ENCODE data around the gene ARHGEF12.

Gene ARHGEF12

DNA sequence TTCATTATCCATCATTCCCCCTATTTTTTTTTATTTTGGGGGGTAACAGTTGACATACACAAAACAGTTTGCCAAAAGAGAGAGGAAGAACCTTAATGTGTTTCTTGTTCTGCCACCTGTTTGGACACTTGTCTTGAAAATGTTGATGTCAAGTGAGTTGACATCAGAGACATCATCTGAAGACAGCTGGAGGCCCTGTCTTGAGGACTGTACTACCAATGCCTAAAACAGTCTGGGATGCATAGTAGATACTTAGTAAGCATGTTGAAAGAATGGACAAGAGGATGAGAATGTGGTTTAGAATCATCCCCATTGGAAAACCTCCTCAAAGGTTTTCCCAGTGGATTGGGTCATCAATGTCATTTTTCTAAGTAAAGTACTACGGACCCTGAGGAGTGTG, 2.4 kb upstream of the ARHGEF12 start:
- Histone ChIP-seq H3K4me1 (ENCODE audit: control insufficient read depth, insufficient read depth, low read length) (no peaks in the 10 kb centered on the region), H3K27me3 (ENCODE audit: control insufficient read depth, insufficient read depth, low read length) (no peaks in the 10 kb centered on the region), H3K4me3 (ENCODE audit: low read length) (no peak overlapping the region), H3K9me3 (ENCODE audit: control insufficient read depth, insufficient read depth, low read length) (no peaks in the 10 kb centered on the region), H3K27ac (ENCODE audit: low read length) (no peak overlapping the region), H3K36me3 (ENCODE audit: control insufficient read depth, insufficient read depth, low read length) (peaks cover 2% of the 10 kb centered on the region; the same call in 1 of the 2 replicates)
- no CpG with 5 or more reads among the region's 1 CpG for WGBS (ENCODE audit: insufficient coverage, insufficient read length)
- DNase-seq (ENCODE audit: low read depth, low spot score) = no peak

DNA sequence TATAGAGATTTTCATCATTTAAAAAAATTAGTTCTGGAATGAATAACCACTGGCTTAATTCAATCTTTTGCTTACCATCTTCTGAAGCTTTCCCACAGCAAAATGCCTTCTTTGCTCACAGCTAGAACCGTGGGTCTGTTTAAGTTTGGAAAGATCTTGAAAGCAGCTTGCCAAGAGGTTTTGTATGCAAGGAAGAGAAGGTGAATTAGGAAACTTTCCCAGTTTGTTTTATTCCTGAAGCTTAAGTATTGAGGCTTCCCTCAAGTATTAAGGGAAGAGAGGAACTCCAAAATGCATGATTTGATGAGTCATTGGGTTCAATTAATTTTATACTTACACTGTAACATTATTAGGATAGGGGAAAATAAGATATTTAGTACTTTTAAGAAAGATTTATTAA, 1.9 kb upstream of the ARHGEF12 start:
- no peak overlapping the region for H3K27ac ChIP-seq (ENCODE audit: low read length)
- DNase-seq (ENCODE audit: low read depth, low spot score) = no peak
- no peaks in the 10 kb centered on the region; the same call in 1 of the 2 replicates for H3K4me1 ChIP-seq (ENCODE audit: control insufficient read depth, insufficient read depth, low read length)
- WGBS (ENCODE audit: insufficient coverage, insufficient read length) = no CpG with 5 or more reads among the region's 1 CpG
- H3K36me3 ChIP-seq (ENCODE audit: control insufficient read depth, insufficient read depth, low read length) = peaks cover 2% of the 10 kb centered on the region; the same call in 1 of the 2 replicates
- H3K27me3 ChIP-seq (ENCODE audit: control insufficient read depth, insufficient read depth, low read length) = no peaks in the 10 kb centered on the region
- H3K9me3 ChIP-seq (ENCODE audit: control insufficient read depth, insufficient read depth, low read length) = no peaks in the 10 kb centered on the region
- H3K4me3 ChIP-seq (ENCODE audit: low read length) = no peak overlapping the region

DNA sequence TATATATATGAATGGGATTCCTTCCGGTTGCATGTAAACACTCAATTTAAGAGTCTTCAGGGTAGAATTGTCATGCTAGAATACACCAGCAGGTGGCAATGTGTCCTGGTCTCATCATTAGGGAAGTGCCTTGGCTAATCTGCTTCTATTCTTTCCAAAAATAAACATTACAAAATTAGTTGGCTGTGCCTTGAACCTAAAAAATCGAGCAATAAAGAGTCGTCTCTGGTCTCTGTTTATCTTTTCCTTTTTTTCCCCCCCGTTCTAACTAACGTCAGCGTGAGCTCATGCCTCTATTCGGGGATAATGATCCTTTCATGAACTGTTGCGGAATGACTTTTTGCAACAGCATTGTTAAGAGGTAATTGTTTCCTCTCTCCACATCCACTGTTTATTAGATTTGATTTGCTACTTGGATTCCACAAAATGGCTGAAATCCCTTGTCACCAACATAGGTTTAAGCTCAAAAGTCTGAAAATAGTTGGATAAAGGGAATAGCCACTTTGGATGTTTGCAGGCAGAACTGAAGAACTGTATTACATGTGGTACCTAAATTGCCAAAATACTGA, 1.2 kb upstream of the ARHGEF12 start:
- Histone ChIP-seq H3K27ac (ENCODE audit: low read length) (no peak overlapping the region), H3K9me3 (ENCODE audit: control insufficient read depth, insufficient read depth, low read length) (no peaks in the 10 kb centered on the region), H3K27me3 (ENCODE audit: control insufficient read depth, insufficient read depth, low read length) (no peaks in the 10 kb centered on the region), H3K4me3 (ENCODE audit: low read length) (no peak overlapping the region; the same call in 1 of the 2 replicates), H3K36me3 (ENCODE audit: control insufficient read depth, insufficient read depth, low read length) (0 out of 2 replicates have a peak, but pooled peaks cover 2% of the 10 kb centered on the region), H3K4me1 (ENCODE audit: control insufficient read depth, insufficient read depth, low read length) (peaks cover 2% of the 10 kb centered on the region; the same call in 1 of the 2 replicates)
- no peak for DNase-seq (ENCODE audit: low read depth, low spot score)
- no CpG with 5 or more reads among the region's 8 CpGs for WGBS (ENCODE audit: insufficient coverage, insufficient read length)

GRCh38 chr11:120335556-120335907, 681 bp upstream of the ARHGEF12 start:
- no peak for DNase-seq (ENCODE audit: low read depth, low spot score)
- no CpG with 5 or more reads among the region's 19 CpGs for WGBS (ENCODE audit: insufficient coverage, insufficient read length)
- Histone ChIP-seq H3K4me1 (ENCODE audit: control insufficient read depth, insufficient read depth, low read length) (peaks cover 2% of the 10 kb centered on the region; the same call in 1 of the 2 replicates), H3K27ac (ENCODE audit: low read length) (no peak overlapping the region), H3K27me3 (ENCODE audit: control insufficient read depth, insufficient read depth, low read length) (no peaks in the 10 kb centered on the region), H3K9me3 (ENCODE audit: control insufficient read depth, insufficient read depth, low read length) (no peaks in the 10 kb centered on the region), H3K4me3 (ENCODE audit: low read length) (peak overlapping the region; percentile 91), H3K36me3 (ENCODE audit: control insufficient read depth, insufficient read depth, low read length) (no peaks in the 10 kb centered on the region)

GRCh38 chr11:120336641-120337354, 585 bp downstream of the ARHGEF12 start:
- peaks cover 2% of the 10 kb centered on the region; the same call in 1 of the 2 replicates for H3K4me1 ChIP-seq (ENCODE audit: control insufficient read depth, insufficient read depth, low read length)
- DNase-seq (ENCODE audit: low read depth, low spot score) = no peak
- no peaks in the 10 kb centered on the region for H3K36me3 ChIP-seq (ENCODE audit: control insufficient read depth, insufficient read depth, low read length)
- no CpG with 5 or more reads among the region's 56 CpGs for WGBS (ENCODE audit: insufficient coverage, insufficient read length)
- peak overlapping the region; percentile 91 for H3K4me3 ChIP-seq (ENCODE audit: low read length)
- H3K27me3 ChIP-seq (ENCODE audit: control insufficient read depth, insufficient read depth, low read length) = no peaks in the 10 kb centered on the region
- H3K9me3 ChIP-seq (ENCODE audit: control insufficient read depth, insufficient read depth, low read length) = no peaks in the 10 kb centered on the region
- no peak overlapping the region for H3K27ac ChIP-seq (ENCODE audit: low read length)

DNA sequence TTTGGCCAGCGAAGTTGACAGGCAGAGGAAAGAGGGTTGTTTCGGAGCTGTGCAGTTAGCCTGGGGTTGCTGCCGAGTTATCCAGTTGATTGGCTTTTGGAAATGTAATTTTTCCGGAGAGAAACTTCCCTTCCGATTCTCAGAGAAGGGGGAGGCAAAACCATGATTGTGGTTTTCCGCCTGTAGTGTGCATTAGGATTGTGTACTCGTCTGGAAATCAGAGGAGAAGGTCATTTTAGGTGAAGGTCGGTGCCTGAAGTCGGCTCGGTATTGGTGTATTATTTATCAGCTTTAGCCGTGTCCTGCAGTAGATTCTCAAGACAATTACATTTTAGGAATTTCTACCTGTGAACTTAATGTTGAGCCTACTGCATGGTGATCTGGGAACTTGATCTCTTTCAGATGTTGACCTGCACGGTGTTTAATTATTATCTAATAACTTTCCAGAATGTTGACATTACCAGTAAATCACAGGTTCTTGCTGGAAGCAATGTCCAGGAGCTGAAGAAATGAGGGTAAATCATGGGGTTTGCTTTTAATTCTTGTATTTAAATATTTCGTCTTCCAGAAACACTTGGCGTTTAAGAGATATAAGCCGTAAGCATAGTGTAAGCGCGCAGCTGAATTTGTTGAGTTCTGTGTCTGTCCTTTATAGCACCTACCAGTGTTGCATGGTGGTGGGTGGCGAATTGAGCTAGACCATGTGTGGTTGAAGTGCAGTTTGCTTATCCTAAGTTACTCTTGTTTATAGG, 1.3 kb downstream of the ARHGEF12 start:
- Histone ChIP-seq H3K36me3 (ENCODE audit: control insufficient read depth, insufficient read depth, low read length) (no peaks in the 10 kb centered on the region), H3K4me1 (ENCODE audit: control insufficient read depth, insufficient read depth, low read length) (peaks cover 2% of the 10 kb centered on the region; the same call in 1 of the 2 replicates), H3K4me3 (ENCODE audit: low read length) (peak overlapping the region; percentile 91), H3K27me3 (ENCODE audit: control insufficient read depth, insufficient read depth, low read length) (no peaks in the 10 kb centered on the region), H3K9me3 (ENCODE audit: control insufficient read depth, insufficient read depth, low read length) (no peaks in the 10 kb centered on the region), H3K27ac (ENCODE audit: low read length) (no peak overlapping the region)
- DNase-seq (ENCODE audit: low read depth, low spot score) = no peak
- WGBS (ENCODE audit: insufficient coverage, insufficient read length) = no CpG with 5 or more reads among the region's 18 CpGs

DNA sequence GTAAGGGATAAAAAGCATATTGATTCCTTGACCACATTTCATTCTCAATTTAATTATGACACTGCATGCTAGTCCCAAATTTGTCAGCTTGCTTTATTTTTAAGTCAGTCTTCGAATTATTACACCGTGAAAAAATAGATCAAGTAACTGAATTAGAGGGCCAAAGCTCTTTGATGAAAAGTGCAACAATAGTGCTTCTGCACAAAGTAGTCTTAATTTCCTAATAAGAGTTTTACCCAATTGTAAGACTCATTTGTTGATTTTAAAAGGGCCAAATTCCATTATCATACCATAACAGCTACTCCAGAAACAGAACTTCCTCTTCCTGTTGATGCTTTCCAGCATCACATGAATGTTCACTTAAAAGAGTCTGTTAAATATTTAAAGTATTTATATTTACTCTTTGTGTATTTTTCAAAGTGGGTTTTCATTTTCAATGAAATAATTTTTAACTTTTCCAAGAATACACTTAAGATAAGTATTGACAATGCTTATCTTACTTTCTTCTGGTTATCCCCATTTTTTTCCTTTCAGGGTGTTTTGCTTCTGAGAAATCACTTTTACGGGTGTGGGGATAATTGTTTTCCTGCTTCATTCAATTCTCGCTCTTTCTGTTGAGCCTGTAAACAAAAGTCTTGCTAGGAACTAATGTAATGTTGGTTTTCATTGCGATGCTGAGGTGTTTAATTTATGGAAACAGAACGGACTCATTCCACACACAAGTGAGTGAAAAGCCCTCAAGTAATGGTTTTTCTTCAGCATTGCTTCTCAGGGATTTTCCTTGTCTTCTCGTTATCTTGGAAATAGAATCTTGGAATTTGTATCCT, 2.1 kb downstream of the ARHGEF12 start:
- DNase-seq (ENCODE audit: low read depth, low spot score) = no peak
- H3K4me1 ChIP-seq (ENCODE audit: control insufficient read depth, insufficient read depth, low read length) = peaks cover 2% of the 10 kb centered on the region; the same call in 1 of the 2 replicates

DNA sequence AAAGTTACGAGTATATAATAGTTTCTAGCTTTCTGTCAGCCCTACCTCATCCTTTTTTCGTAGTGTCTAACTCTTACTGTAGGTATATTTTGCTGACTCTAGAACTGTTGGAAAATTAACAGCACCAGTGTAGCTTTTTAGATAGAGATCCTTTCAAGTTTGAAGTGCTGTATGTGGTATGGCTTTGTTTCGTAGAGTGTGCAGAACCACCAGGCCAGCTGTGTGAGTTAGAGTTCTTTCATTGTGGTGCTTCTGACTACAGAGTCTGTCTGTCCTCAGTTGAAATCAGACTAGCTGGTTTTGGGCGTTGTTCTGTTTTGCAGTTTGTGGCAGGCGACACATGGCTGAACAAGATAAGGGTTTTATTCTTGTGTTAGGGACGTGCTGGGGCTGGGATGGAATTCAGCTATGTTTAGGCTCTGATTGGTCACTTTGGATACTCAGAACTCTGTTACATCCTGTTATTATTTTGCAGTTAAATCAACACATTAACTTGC, 3.2 kb downstream of the ARHGEF12 start:
- DNase-seq (ENCODE audit: low read depth, low spot score) = no peak
- Histone ChIP-seq H3K9me3 (ENCODE audit: control insufficient read depth, insufficient read depth, low read length) (no peaks in the 10 kb centered on the region), H3K4me3 (ENCODE audit: low read length) (no peak overlapping the region), H3K27ac (ENCODE audit: low read length) (no peak overlapping the region), H3K4me1 (ENCODE audit: control insufficient read depth, insufficient read depth, low read length) (peaks cover 2% of the 10 kb centered on the region; the same call in 1 of the 2 replicates), H3K27me3 (ENCODE audit: control insufficient read depth, insufficient read depth, low read length) (no peaks in the 10 kb centered on the region), H3K36me3 (ENCODE audit: control insufficient read depth, insufficient read depth, low read length) (no peaks in the 10 kb centered on the region)
- WGBS (ENCODE audit: insufficient coverage, insufficient read length) = no CpG with 5 or more reads among the region's 6 CpGs

More for the DNA sequence above, 2.1 kb downstream of the ARHGEF12 start:
- no peak overlapping the region for H3K27ac ChIP-seq (ENCODE audit: low read length)
- no peak overlapping the region; the same call in 1 of the 2 replicates for H3K4me3 ChIP-seq (ENCODE audit: low read length)
- H3K27me3 ChIP-seq (ENCODE audit: control insufficient read depth, insufficient read depth, low read length) = no peaks in the 10 kb centered on the region
- H3K9me3 ChIP-seq (ENCODE audit: control insufficient read depth, insufficient read depth, low read length) = no peaks in the 10 kb centered on the region
- no peaks in the 10 kb centered on the region for H3K36me3 ChIP-seq (ENCODE audit: control insufficient read depth, insufficient read depth, low read length)
- no CpG with 5 or more reads among the region's 7 CpGs for WGBS (ENCODE audit: insufficient coverage, insufficient read length)

DNA sequence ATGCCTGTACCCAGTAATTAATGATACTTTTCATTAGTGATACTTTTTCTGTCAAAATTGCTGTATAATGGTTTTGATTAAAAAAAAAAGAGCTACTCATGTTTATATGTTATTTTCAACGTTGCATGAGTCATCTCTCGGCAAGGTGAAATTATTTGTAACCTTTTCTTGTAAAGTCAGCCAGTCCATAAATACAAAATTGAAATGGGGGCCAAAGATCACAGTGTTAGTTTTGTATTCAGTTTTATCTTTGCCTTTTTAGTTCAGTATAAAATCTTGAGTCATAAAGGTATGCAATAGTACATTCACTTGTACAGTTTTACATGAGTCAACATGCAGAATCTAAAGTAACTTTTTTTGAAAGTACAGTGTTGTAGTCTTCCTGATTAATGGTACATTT, 4.3 kb downstream of the ARHGEF12 start:
- Histone ChIP-seq H3K4me3 (ENCODE audit: low read length) (no peak overlapping the region), H3K27ac (ENCODE audit: low read length) (no peak overlapping the region), H3K4me1 (ENCODE audit: control insufficient read depth, insufficient read depth, low read length) (peaks cover 2% of the 10 kb centered on the region; the same call in 1 of the 2 replicates), H3K9me3 (ENCODE audit: control insufficient read depth, insufficient read depth, low read length) (no peaks in the 10 kb centered on the region), H3K36me3 (ENCODE audit: control insufficient read depth, insufficient read depth, low read length) (no peaks in the 10 kb centered on the region), H3K27me3 (ENCODE audit: control insufficient read depth, insufficient read depth, low read length) (no peaks in the 10 kb centered on the region)
- DNase-seq (ENCODE audit: low read depth, low spot score) = no peak
- no CpG with 5 or more reads among the region's 2 CpGs for WGBS (ENCODE audit: insufficient coverage, insufficient read length)

Measured in iPS DF 6.9 (cell line).